Activated T-cell treated with anti-CD3 and anti-CD28 coated beads for 1 hour (primary cell): ENCODE measurements around the gene CLPSL1.

Experiments
- DNase-seq: peaks from one replicate; pipeline ENCODE4 v3.0.0-alpha.2; 2020; ENCODE audit warnings: low read depth

The CLPSL1 gene

DNA sequence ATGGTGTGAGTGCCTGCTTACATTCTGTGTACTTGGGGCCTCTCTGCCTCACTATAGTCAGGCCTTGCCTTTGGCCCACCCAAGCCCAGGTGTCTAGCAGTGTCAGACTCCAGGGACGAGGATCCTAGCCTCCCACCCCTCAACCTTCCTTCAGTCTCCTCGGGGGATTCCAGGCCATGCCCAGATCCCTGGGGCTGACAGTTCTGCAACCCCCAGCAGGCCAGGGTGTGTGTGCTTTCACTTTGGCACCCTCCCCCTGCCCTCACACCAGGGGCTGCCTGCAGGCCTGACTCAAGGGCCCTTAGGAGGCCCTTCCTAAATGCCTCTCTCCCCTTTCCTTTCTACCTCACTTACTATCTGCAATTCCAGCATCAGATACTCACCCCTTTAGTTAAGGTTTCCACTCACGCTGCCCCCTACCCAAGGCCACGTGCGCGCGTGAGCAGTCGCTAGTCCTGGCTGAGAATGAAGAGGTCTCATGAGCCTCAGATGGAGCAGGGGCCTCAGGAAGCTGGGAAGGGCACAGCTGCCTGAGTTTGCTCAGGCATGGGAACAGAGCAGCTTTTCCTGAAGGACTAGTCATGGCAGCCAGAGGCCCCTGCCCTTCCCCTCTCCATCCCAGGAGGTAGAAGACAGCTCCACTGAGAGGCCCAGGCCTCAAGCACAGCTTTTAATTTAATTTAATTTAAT is 17.2 kb downstream of the CLPSL1 start:
- DNase-seq = no peak

DNA sequence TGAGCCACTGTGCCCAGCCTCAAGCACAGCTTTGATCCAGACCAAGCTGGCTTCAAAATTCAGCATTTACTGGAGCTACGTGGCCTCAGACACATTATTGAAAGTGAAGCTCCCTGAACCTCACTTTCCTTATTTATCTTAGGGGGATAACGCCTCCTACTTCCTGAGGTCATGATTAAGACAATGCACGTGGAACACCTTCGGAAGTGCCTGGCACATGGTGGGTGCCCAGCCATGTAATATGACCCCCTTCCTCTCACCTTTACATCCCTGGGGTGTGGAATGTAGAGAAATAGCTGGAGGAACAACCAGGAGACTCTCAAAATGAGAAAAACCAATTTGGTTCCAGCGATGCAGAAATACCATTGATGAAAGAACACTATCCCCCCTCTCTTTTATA is 17.9 kb downstream of the CLPSL1 start:
- DNase-seq = no peak

GRCh38 chr6:35801148-35801547 is 20.3 kb downstream of the CLPSL1 start:
- no peak for DNase-seq

DNA sequence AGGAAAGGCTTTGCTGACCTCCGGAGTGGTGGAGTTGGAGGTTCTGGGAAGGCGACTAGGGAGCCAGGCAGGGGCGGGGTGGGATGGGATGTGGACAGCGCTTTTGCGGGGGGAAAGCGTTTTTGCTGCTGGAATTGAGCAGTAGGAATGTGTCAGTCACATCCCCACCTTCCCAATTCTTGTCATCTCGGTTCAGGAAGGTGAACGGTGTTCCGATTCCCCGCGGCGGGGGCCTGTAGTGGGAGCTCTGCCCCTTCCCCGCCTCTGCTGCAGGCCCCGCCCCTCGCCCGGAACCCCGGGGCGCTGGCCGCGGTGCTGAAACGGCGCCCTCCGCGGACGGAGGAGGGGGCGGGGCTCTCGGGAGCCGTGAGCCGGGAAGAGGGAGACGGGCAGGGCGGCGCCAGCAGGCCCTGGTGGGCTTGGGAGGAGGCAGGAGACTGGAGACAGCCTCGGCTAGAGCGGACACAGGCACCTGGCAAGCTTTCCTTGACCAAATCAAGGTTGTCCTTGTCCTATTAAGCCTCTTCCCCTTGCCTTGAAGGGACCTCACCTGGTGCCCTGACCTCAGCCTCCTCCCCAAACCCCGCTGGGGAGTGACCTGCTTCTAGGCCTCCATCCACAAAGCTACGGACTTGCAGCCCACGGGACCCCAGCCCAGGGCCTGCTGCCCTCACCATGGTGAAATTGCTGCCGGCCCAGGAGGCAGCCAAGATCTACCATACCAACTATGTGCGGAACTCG is 24.3 kb downstream of the CLPSL1 start, which contains the start of gene LHFPL5:
TSS of gene LHFPL5 (plus strand) at position 357 of the 741 bp plus-strand sequence. CDS start at position 676, 319 bp downstream.
- DNase-seq = peak; percentile 24

DNA sequence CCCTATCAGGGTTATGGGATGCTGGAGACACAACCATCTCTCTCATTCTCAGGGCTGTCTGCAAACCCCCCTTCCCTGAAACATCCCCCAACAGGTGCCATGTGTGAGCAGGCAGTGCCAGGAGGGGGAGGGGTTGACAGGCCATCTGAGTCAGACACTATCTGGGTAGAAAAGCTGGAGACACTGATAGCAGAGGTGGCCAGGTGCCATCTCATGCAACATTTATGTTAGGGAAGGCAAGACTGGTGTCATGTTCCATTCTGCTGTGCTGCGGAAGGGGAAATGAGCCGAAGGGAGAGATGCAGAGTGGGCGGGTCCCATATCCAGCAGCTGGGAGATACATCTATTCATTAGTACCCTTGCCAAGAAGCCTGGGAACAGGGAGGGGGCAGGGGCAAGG is 27.9 kb downstream of the CLPSL1 start:
- DNase-seq = no peak

DNA sequence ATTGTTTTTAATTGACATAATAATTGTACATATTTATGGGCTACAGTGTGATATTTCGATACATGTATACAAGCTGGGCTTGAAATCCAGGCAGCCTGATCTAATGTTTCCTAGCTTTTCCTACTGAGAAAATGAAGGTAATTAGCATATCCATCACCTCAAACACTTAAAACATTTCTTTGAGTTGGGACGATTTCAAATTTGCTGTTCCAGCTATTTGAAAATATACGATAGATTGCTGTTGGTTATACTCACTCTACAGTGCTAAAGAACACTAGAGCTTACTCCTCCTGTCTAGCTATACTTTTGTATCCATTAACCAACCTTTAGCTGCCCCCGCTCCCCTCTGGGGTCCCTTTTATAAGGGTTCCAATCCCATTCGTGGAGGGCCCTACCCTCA is 29.0 kb downstream of the CLPSL1 start:
- DNase-seq = no peak

DNA sequence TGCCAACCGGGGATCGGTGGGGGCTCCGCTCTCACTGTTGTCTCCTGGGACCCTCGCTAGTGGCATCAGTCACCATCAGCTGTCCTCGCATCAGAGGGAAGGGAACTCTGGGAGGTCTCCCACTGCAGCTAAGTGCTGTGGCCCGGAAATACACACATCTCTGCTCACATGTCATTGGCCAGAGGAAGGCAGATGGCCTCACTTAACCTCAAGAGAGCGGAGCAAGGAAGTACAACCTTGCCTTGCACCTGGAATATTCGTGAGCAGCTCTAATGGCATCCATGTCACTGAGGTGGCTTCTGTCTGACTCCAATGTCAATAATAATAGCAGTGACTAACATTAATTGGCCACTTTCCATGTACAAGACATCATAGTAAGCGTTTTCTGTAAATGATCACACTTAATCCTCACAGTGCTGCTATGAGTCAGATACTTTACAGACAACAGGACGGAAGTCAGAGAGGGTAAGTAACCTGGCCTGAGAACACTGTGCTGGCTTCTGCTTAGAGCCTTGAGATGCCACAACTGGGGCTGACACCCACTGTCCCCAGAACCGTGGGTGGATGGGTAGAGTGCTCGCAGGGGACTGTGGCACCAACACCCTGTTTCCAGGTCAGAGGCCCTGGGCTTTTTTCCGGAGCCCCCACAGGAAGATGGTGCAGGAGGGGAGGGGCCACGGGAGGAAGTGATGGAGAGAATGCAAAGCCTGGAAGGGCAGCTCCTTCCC is 30.3 kb downstream of the CLPSL1 start:
- DNase-seq = no peak

GRCh38 chr6:35811699-35811995 is 30.8 kb downstream of the CLPSL1 start:
- no peak for DNase-seq

GRCh38 chr6:35817515-35817914 is 36.7 kb downstream of the CLPSL1 start:
- DNase-seq = no peak

- DNase-seq = no peak
Observed at GRCh38 chr6:35823601-35824000, 42.8 kb downstream of the CLPSL1 start.

DNA sequence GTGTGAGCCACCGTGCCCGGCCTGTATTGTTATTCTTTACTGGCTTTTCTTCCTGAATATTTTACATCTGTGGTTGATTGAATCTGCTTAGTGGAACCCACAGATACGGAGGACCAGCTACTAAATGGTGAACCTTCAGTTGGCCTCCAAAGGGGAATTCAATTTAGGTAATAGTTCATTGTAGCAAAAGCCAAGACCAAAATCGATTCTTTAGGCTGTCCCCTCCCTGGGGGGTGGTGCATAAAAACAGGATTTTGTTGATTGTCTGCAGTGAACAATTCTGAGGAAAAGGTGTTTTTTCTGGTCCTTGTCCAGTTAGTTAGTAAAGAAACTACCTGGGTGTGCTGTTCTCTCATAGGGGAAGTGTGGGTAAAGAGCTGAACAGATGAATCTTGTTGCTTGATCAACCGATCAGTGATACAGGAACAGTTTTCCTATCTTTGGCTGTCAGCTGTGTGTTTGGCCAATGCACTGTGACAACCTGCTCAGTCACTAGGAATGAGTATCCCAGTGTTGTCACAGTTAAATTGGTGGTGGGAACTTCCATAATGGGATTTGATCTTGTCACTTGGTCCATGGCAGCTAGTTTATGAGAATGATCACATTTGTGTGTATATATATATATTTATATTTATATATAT is 43.9 kb downstream of the CLPSL1 start:
- DNase-seq = no peak

DNA sequence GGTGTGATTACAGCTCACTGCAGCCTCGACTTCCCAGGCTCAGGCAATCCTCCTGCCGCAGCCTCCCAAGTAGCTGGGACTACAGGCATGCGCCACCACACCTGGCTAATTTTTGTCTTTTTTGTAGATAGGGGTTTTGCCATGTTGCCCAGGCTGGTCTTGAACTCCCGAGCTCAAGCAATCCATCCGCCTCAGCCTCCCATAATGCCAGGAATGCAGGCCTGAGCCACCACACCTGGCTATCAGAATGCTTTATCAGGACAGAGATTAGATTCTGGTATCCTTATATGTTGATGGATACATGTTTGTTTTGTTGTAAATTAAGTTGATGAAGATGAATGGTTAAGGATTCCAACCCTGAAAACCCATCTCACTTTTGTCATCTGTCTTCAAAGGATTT is 48.5 kb downstream of the CLPSL1 start:
- DNase-seq = no peak

GRCh38 chr6:35831257-35832007 is 50.6 kb downstream of the CLPSL1 start:
- no peak for DNase-seq

DNA sequence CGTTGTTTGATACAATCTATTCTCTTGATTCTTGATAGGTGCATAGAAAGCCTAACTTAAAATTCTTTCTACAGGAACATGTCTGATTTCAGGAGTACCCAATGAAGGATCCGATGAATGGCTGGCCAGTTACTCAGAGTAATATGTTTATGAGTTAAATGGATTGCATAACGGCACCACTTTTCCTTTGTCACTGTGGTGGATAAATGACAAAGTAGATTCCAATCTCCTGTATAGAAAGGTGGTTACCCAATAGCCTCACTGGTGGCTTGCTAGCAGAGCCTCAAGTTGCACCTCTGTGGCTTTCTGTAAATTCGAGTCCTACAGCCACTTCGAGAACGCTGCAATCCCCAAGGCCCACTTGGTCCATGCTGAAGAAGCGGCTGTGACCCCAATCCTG is 52.7 kb downstream of the CLPSL1 start:
- no peak for DNase-seq
